GM23338 (cell line): ENCODE results near the gene DPM1. TPM values are rescaled to one million over a fixed set of nuclear protein-coding genes. Genes with fewer than 3 reads are reported as not detected.
A peak's percentile ranks its signal among the peaks of the same experiment; 100 is the strongest.

Experiments used
- ATAC-seq: fragments of 200-7000 bp; cut with Tn5 transposase; 3 replicates; pipeline ENCODE4 v1.9.1; 2020
- DNase-seq: peaks from one replicate; pipeline ENCODE4 v3.0.0-alpha.2; 2015; ENCODE audit warnings: low spot score
- H2AFZ ChIP-seq: fragments of 200-600 bp; sonication (generic); 2 replicates; pipeline ENCODE4 v1.8.0; 2016; ENCODE audit warnings: antibody characterized with exemption, mild to moderate bottlenecking, moderate library complexity
- H3F3A ChIP-seq: fragments of 200-600 bp; sonication (generic); replicated peaks from 2 replicates; pipeline ENCODE4 v1.8.0; 2017; ENCODE audit warnings: antibody characterized with exemption, mixed run types, low read depth
- H3K27ac ChIP-seq: fragments of 200-600 bp; sonication (generic); 2 replicates; pipeline ENCODE4 v1.6.1; 2016; ENCODE audit warnings: low read depth
- H3K27me3 ChIP-seq: fragments of 200-600 bp; sonication (generic); 2 replicates; pipeline ENCODE4 v1.8.0; 2016; ENCODE audit warnings: mild to moderate bottlenecking, mixed run types, moderate library complexity; ENCODE audit not compliant: insufficient read depth
- H3K36me3 ChIP-seq: fragments of 200-600 bp; sonication (generic); 2 replicates; pipeline ENCODE4 v1.8.0; 2016; ENCODE audit warnings: mild to moderate bottlenecking; ENCODE audit not compliant: insufficient read depth
- H3K4me1 ChIP-seq: fragments of 200-600 bp; sonication (generic); 2 replicates; pipeline ENCODE4 v1.8.0; 2016; ENCODE audit warnings: mild to moderate bottlenecking, moderate library complexity; ENCODE audit not compliant: insufficient read depth
- H3K4me2 ChIP-seq: fragments of 200-600 bp; sonication (generic); 2 replicates; pipeline ENCODE4 v1.7.1; 2017; ENCODE audit warnings: mixed run types
- H3K4me3 ChIP-seq: fragments of 200-600 bp; sonication (generic); 2 replicates; pipeline ENCODE4 v1.6.1; 2016; ENCODE audit warnings: mixed run types
- H3K79me2 ChIP-seq: fragments of 200-600 bp; sonication (generic); replicated peaks from 2 replicates; pipeline ENCODE4 v1.8.0; 2017; ENCODE audit warnings: mild to moderate bottlenecking; ENCODE audit not compliant: insufficient read depth
- H3K9me2 ChIP-seq: fragments of 200-600 bp; sonication (generic); 2 replicates; pipeline ENCODE4 v1.8.0; 2017; ENCODE audit not compliant: insufficient read depth
- H4K20me1 ChIP-seq: fragments of 200-600 bp; sonication (generic); replicated peaks from 2 replicates; pipeline ENCODE4 v1.8.0; 2017; ENCODE audit warnings: mild to moderate bottlenecking; ENCODE audit not compliant: insufficient read depth
- H3K27ac Mint-ChIP-seq: 2 replicates; pipeline ENCODE4 v1.8.0; 2020; ENCODE audit warnings: inconsistent platforms, mild to moderate bottlenecking, moderate library complexity, mixed read lengths
- H3K27me3 Mint-ChIP-seq: 3 replicates; pipeline ENCODE4 v1.8.0; 2022; ENCODE audit warnings: low read depth, mild to moderate bottlenecking, moderate library complexity, mixed read lengths, inconsistent platforms; ENCODE audit not compliant: insufficient read depth, poor library complexity
- H3K36me3 Mint-ChIP-seq: 3 replicates; pipeline ENCODE4 v1.8.0; 2021; ENCODE audit warnings: low read depth, mild to moderate bottlenecking, inconsistent platforms, moderate library complexity, mixed read lengths
- H3K4me1 Mint-ChIP-seq: 3 replicates; pipeline ENCODE4 v1.8.0; 2020; ENCODE audit warnings: mild to moderate bottlenecking, inconsistent platforms, mixed read lengths
- H3K4me3 Mint-ChIP-seq: 3 replicates; pipeline ENCODE4 v1.8.0; 2021; ENCODE audit warnings: moderate library complexity, mild to moderate bottlenecking, inconsistent platforms, mixed read lengths
- H3K9me3 Mint-ChIP-seq: 3 replicates; pipeline ENCODE4 v1.8.0; 2020; ENCODE audit warnings: moderate library complexity, mild to moderate bottlenecking, inconsistent platforms, mixed read lengths
- CREB1 ChIP-seq: fragments of 250-450 bp; sonication (Bioruptor Pico); IDR thresholded peaks from 2 replicates; pipeline ENCODE4 v1.5.0; 2020; ENCODE audit warnings: low read depth, mild to moderate bottlenecking, moderate library complexity
- EZH2 ChIP-seq: fragments of 200-600 bp; sonication (generic); IDR thresholded peaks from one replicate; pipeline ENCODE4 v1.8.0; 2017; ENCODE audit warnings: antibody characterized with exemption, mild to moderate bottlenecking, low read depth; ENCODE audit not compliant: unreplicated experiment
- EZH2phosphoT487 ChIP-seq: fragments of 200-600 bp; sonication (generic); IDR thresholded peaks from one replicate; pipeline ENCODE4 v1.8.1; 2018; ENCODE audit warnings: antibody characterized with exemption; ENCODE audit not compliant: unreplicated experiment
- JUNB ChIP-seq: IDR thresholded peaks from one replicate; pipeline ENCODE4 v1.6.1; 2016; ENCODE audit warnings: antibody characterized with exemption; ENCODE audit not compliant: unreplicated experiment
- POLR2AphosphoS5 ChIP-seq: IDR thresholded peaks from 2 replicates; pipeline ENCODE4 v1.6.1; 2016; ENCODE audit warnings: antibody characterized with exemption, low read depth
- STAT1 ChIP-seq: IDR thresholded peaks from one replicate; pipeline ENCODE4 v1.6.1; 2016; ENCODE audit warnings: antibody characterized with exemption; ENCODE audit not compliant: unreplicated experiment
- ZNF114 ChIP-seq: fragments of 250-450 bp; sonication (Bioruptor Pico); IDR thresholded peaks from 2 replicates; pipeline ENCODE4 v1.5.0; 2020; ENCODE audit warnings: mild to moderate bottlenecking, moderate library complexity
- ZNF331 ChIP-seq: fragments of 250-450 bp; sonication (Bioruptor Pico); IDR thresholded peaks from 2 replicates; pipeline ENCODE4 v1.5.0; 2020; ENCODE audit warnings: low read depth, mild to moderate bottlenecking, moderate library complexity
- polyA plus RNA-seq: library from polyadenylated mRNA; unstranded; fragments of >200 nt; fragmentation: Nextera tagmentation; extraction: Ambion mirVana; gene quantifications from 2 replicates; pipeline ENCODE4 v1.2.1, GENCODE V29; 2016
- total RNA-seq: library from RNA; depleted of rRNA; stranded (reverse); fragments of >200 nt; shearing (Covaris generic); gene quantifications from 2 replicates; pipeline ENCODE4 v1.2.3, GENCODE V29; 2014
- TF ChIP-seq, protein P1 (sequence below): fragments of 250-450 bp; sonication (Bioruptor Pico); IDR thresholded peaks from 2 replicates; pipeline ENCODE4 v1.5.0; 2020; ENCODE audit warnings: mild to moderate bottlenecking, moderate library complexity
- TF ChIP-seq, protein P2 (sequence below): IDR thresholded peaks from one replicate; pipeline ENCODE4 v1.6.1; 2018; ENCODE audit warnings: antibody characterized with exemption; ENCODE audit not compliant: unreplicated experiment
- TF ChIP-seq, protein P3 (sequence below), 2 experiments: fragments of 200-600 bp in 1 of 2; sonication (generic) in 1 of 2; conservative IDR thresholded peaks; 2 replicates each; pipeline versions ENCODE4 v1.5.1 to v1.6.1; 2016 to 2017; ENCODE audit warnings: antibody characterized with exemption in 2 of 2, low read depth in 2 of 2, mild to moderate bottlenecking in 2 of 2, moderate library complexity in 1 of 2
- TF ChIP-seq, protein P4 (sequence below): IDR thresholded peaks from 2 replicates; pipeline ENCODE4 v1.6.1; 2016; ENCODE audit warnings: antibody characterized with exemption

Gene DPM1
- total and polyA plus RNA-seq, 2 experiments from 2014 or later = 71.7 to 130 TPM

DNA sequence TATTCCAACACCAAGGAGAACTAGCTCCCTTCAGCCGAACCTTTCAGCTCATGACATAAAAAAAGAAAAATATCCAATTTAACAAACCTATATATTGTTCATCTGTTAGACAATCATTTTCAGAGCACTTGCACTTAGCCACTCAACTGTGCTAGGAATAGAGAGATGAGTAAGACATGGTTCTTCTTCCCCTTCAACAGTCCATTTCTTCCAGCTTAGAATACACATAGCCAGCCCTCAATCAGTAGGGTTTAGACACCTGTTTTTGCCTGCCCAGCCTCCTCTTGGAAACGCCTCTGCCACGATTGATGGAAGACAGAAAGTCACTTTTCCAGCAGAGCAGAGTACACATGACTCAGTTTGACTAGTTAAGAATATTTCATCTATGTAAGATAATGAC lies 48.9 kb downstream of the DPM1 start (continued):
- no peak for TF ChIP-seq STAT1
- TF ChIP-seq POLR2AphosphoS5 = no peak
- TF ChIP-seq EZH2 = no peak
- no peak for TF ChIP-seq ZNF114
- no peak for TF ChIP-seq CREB1 (CRISPR knock-in tag)
- TF ChIP-seq, protein P1, sequence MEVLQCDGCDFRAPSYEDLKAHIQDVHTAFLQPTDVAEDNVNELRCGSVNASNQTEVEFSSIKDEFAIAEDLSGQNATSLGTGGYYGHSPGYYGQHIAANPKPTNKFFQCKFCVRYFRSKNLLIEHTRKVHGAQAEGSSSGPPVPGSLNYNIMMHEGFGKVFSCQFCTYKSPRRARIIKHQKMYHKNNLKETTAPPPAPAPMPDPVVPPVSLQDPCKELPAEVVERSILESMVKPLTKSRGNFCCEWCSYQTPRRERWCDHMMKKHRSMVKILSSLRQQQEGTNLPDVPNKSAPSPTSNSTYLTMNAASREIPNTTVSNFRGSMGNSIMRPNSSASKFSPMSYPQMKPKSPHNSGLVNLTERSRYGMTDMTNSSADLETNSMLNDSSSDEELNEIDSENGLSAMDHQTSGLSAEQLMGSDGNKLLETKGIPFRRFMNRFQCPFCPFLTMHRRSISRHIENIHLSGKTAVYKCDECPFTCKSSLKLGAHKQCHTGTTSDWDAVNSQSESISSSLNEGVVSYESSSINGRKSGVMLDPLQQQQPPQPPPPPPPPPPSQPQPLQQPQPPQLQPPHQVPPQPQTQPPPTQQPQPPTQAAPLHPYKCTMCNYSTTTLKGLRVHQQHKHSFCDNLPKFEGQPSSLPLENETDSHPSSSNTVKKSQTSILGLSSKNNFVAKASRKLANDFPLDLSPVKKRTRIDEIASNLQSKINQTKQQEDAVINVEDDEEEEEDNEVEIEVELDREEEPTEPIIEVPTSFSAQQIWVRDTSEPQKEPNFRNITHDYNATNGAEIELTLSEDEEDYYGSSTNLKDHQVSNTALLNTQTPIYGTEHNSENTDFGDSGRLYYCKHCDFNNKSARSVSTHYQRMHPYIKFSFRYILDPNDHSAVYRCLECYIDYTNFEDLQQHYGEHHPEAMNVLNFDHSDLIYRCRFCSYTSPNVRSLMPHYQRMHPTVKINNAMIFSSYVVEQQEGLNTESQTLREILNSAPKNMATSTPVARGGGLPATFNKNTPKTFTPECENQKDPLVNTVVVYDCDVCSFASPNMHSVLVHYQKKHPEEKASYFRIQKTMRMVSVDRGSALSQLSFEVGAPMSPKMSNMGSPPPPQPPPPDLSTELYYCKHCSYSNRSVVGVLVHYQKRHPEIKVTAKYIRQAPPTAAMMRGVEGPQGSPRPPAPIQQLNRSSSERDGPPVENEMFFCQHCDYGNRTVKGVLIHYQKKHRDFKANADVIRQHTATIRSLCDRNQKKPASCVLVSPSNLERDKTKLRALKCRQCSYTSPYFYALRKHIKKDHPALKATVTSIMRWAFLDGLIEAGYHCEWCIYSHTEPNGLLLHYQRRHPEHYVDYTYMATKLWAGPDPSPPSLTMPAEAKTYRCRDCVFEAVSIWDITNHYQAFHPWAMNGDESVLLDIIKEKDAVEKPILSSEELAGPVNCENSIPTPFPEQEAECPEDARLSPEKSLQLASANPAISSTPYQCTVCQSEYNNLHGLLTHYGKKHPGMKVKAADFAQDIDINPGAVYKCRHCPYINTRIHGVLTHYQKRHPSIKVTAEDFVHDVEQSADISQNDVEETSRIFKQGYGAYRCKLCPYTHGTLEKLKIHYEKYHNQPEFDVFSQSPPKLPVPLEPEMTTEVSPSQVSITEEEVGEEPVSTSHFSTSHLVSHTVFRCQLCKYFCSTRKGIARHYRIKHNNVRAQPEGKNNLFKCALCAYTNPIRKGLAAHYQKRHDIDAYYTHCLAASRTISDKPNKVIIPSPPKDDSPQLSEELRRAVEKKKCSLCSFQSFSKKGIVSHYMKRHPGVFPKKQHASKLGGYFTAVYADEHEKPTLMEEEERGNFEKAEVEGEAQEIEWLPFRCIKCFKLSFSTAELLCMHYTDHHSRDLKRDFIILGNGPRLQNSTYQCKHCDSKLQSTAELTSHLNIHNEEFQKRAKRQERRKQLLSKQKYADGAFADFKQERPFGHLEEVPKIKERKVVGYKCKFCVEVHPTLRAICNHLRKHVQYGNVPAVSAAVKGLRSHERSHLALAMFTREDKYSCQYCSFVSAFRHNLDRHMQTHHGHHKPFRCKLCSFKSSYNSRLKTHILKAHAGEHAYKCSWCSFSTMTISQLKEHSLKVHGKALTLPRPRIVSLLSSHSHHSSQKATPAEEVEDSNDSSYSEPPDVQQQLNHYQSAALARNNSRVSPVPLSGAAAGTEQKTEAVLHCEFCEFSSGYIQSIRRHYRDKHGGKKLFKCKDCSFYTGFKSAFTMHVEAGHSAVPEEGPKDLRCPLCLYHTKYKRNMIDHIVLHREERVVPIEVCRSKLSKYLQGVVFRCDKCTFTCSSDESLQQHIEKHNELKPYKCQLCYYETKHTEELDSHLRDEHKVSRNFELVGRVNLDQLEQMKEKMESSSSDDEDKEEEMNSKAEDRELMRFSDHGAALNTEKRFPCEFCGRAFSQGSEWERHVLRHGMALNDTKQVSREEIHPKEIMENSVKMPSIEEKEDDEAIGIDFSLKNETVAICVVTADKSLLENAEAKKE (CRISPR knock-in tag) = no peak

DNA sequence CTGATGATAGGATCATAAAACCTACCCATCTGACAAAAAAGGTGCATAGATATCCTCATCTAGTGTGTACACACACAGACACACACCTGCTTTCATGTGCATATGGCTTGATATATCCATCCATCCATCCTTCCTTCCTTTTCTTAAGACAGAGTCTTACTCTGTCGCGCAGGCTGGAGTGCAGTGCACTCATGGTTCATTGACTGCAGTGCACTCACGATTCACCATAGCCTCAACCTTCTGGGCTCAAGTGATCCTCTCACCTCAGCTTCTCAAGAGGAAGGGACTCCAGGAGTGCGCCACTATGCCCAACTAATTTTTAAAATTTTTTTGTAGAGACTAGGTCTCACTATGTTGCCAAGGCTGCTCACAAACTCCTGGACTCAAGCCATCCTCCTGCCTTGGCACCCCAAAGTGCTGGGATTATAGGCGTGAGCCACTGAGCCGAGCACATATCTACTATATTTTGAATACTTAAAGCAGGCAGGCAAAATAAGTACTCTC lies 54.2 kb downstream of the DPM1 start:
- Histone ChIP-seq H4K20me1 (peaks cover 77% of the 10 kb centered on the region), H3K27me3 (no peaks in the 10 kb centered on the region), H3F3A (no peaks in the 10 kb centered on the region), H3K79me2 (peaks cover 100% of the 10 kb centered on the region), H2AFZ (no peak overlapping the region), H3K4me1 (peaks cover 15% of the 10 kb centered on the region; the same call in 1 of the 2 replicates), H3K4me3 (no peak overlapping the region), H3K27ac (peak overlapping the region; percentile 41; the same call in 1 of the 2 replicates), H3K9me2 (no peaks in the 10 kb centered on the region), H3K36me3 (peaks cover 22% of the 10 kb centered on the region; the same call in 1 of the 2 replicates), H3K4me2 (no peak overlapping the region)
- Mint-ChIP-seq H3K27me3 (peaks cover 5% of the 10 kb centered on the region), H3K9me3 (no peaks in the 10 kb centered on the region), H3K4me3 (no peak overlapping the region), H3K27ac (no peak overlapping the region), H3K4me1 (peaks cover 20% of the 10 kb centered on the region; the same call in 2 of the 3 replicates), H3K36me3 (peaks cover 72% of the 10 kb centered on the region)
- ATAC-seq (no peak), DNase-seq (no peak)
- TF ChIP-seq JUNB (no peak), EZH2 (no peak), CREB1 (CRISPR knock-in tag) (no peak), STAT1 (no peak), ZNF331 (no peak), POLR2AphosphoS5 (no peak), ZNF114 (no peak), EZH2phosphoT487 (no peak)
- TF ChIP-seq, protein P2, sequence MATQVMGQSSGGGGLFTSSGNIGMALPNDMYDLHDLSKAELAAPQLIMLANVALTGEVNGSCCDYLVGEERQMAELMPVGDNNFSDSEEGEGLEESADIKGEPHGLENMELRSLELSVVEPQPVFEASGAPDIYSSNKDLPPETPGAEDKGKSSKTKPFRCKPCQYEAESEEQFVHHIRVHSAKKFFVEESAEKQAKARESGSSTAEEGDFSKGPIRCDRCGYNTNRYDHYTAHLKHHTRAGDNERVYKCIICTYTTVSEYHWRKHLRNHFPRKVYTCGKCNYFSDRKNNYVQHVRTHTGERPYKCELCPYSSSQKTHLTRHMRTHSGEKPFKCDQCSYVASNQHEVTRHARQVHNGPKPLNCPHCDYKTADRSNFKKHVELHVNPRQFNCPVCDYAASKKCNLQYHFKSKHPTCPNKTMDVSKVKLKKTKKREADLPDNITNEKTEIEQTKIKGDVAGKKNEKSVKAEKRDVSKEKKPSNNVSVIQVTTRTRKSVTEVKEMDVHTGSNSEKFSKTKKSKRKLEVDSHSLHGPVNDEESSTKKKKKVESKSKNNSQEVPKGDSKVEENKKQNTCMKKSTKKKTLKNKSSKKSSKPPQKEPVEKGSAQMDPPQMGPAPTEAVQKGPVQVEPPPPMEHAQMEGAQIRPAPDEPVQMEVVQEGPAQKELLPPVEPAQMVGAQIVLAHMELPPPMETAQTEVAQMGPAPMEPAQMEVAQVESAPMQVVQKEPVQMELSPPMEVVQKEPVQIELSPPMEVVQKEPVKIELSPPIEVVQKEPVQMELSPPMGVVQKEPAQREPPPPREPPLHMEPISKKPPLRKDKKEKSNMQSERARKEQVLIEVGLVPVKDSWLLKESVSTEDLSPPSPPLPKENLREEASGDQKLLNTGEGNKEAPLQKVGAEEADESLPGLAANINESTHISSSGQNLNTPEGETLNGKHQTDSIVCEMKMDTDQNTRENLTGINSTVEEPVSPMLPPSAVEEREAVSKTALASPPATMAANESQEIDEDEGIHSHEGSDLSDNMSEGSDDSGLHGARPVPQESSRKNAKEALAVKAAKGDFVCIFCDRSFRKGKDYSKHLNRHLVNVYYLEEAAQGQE = no peak
- TF ChIP-seq, protein P3, sequence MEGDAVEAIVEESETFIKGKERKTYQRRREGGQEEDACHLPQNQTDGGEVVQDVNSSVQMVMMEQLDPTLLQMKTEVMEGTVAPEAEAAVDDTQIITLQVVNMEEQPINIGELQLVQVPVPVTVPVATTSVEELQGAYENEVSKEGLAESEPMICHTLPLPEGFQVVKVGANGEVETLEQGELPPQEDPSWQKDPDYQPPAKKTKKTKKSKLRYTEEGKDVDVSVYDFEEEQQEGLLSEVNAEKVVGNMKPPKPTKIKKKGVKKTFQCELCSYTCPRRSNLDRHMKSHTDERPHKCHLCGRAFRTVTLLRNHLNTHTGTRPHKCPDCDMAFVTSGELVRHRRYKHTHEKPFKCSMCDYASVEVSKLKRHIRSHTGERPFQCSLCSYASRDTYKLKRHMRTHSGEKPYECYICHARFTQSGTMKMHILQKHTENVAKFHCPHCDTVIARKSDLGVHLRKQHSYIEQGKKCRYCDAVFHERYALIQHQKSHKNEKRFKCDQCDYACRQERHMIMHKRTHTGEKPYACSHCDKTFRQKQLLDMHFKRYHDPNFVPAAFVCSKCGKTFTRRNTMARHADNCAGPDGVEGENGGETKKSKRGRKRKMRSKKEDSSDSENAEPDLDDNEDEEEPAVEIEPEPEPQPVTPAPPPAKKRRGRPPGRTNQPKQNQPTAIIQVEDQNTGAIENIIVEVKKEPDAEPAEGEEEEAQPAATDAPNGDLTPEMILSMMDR (conservative IDR thresholded peaks at IDR 0.05; ENCODE audit: low read depth in 2 of 2) = no peak
- TF ChIP-seq, protein P4, sequence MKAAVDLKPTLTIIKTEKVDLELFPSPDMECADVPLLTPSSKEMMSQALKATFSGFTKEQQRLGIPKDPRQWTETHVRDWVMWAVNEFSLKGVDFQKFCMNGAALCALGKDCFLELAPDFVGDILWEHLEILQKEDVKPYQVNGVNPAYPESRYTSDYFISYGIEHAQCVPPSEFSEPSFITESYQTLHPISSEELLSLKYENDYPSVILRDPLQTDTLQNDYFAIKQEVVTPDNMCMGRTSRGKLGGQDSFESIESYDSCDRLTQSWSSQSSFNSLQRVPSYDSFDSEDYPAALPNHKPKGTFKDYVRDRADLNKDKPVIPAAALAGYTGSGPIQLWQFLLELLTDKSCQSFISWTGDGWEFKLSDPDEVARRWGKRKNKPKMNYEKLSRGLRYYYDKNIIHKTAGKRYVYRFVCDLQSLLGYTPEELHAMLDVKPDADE = no peak
